Measurements from ENCODE around the gene ZSWIM6.
A peak's percentile ranks its signal among the peaks of the same experiment; 100 is the strongest.

The ZSWIM6 gene

GRCh38 chr5:61559146-61559545 is 227.1 kb downstream of the ZSWIM6 start:
- no peak for DNase-seq (ENCODE audit: low read depth)
- no peak for TF ChIP-seq CTCF (IDR thresholded peaks at IDR 0.05; ENCODE audit: insufficient read depth, low read depth, low read length, missing control alignments)

GRCh38 chr5:61559722-61560121 is 227.7 kb downstream of the ZSWIM6 start:
- no peak for TF ChIP-seq CTCF (IDR thresholded peaks at IDR 0.05; ENCODE audit: insufficient read depth, low read depth, low read length, missing control alignments)
- no peak for DNase-seq (ENCODE audit: low read depth)
- H3K4me3 ChIP-seq (ENCODE audit: low read length): no peak overlapping the region

More at GRCh38 chr5:61559146-61559545, 227.1 kb downstream of the ZSWIM6 start:
- H3K4me3 ChIP-seq (ENCODE audit: low read length): no peak overlapping the region

- H3K4me3 ChIP-seq (ENCODE audit: low read length): no peak overlapping the region
- TF ChIP-seq CTCF (IDR thresholded peaks at IDR 0.05; ENCODE audit: insufficient read depth, low read depth, low read length, missing control alignments): no peak
- DNase-seq (ENCODE audit: low read depth): peak; percentile 31
Observed at GRCh38 chr5:61563401-61563800, 231.3 kb downstream of the ZSWIM6 start.

- TF ChIP-seq CTCF (IDR thresholded peaks at IDR 0.05; ENCODE audit: insufficient read depth, low read depth, low read length, missing control alignments): no peak
Observed at GRCh38 chr5:61567337-61567736, 235.3 kb downstream of the ZSWIM6 start.

GRCh38 chr5:61569353-61569752 is 237.3 kb downstream of the ZSWIM6 start:
- DNase-seq (ENCODE audit: low read depth): no peak
- TF ChIP-seq CTCF (IDR thresholded peaks at IDR 0.05; ENCODE audit: insufficient read depth, low read depth, low read length, missing control alignments): no peak
- no peak overlapping the region for H3K4me3 ChIP-seq (ENCODE audit: low read length)

More at GRCh38 chr5:61567337-61567736, 235.3 kb downstream of the ZSWIM6 start:
- H3K4me3 ChIP-seq (ENCODE audit: low read length): no peak overlapping the region
- no peak for DNase-seq (ENCODE audit: low read depth)

- no peak for DNase-seq (ENCODE audit: low read depth)
- H3K4me3 ChIP-seq (ENCODE audit: low read length): no peak overlapping the region
- no peak for TF ChIP-seq CTCF (IDR thresholded peaks at IDR 0.05; ENCODE audit: insufficient read depth, low read depth, low read length, missing control alignments)
Observed at GRCh38 chr5:61570767-61571166, 238.7 kb downstream of the ZSWIM6 start.

- no peak overlapping the region for H3K4me3 ChIP-seq (ENCODE audit: low read length)
- no peak for TF ChIP-seq CTCF (IDR thresholded peaks at IDR 0.05; ENCODE audit: insufficient read depth, low read depth, low read length, missing control alignments)
- no peak for DNase-seq (ENCODE audit: low read depth)
Observed at GRCh38 chr5:61572959-61573358, 240.9 kb downstream of the ZSWIM6 start.
